GM21528 (cell line): ENCODE measurements around the gene SDHB.
"Not testable (repeated sequence)": the region's sequence is repeated elsewhere in the genome, so short reads cannot be mapped to it uniquely, and the experiment has no call there.

ENCODE experiments used
- ATAC-seq: cut with Tn5 transposase; IDR thresholded peaks from one replicate; pipeline ENCODE4 v1.9.1; 2021; ENCODE audit warnings: mild to moderate bottlenecking, moderate library complexity; ENCODE audit not compliant: unreplicated experiment, low FRiP score

Gene SDHB

GRCh38 chr1:17078991-17079868, 25.4 kb upstream of the SDHB start:
- no peak for ATAC-seq

GRCh38 chr1:17075470-17076255, 21.8 kb upstream of the SDHB start:
- no peak for ATAC-seq

- ATAC-seq: no peak
Measured at GRCh38 chr1:17071794-17072193, 18.0 kb upstream of the SDHB start.

GRCh38 chr1:17070163-17070525, 16.3 kb upstream of the SDHB start:
- no peak for ATAC-seq

- no peak for ATAC-seq
Measured at GRCh38 chr1:17069452-17070162, 15.8 kb upstream of the SDHB start.

GRCh38 chr1:17068789-17069188, 15.0 kb upstream of the SDHB start:
- no peak for ATAC-seq

- ATAC-seq: no peak
Measured at GRCh38 chr1:17067465-17068240, 13.8 kb upstream of the SDHB start.

- no peak for ATAC-seq
Measured at GRCh38 chr1:17067069-17067426, 13.2 kb upstream of the SDHB start.

GRCh38 chr1:17066361-17067068, 12.7 kb upstream of the SDHB start:
- no peak for ATAC-seq

- ATAC-seq: no peak
Measured at GRCh38 chr1:17065666-17066065, 11.8 kb upstream of the SDHB start.

- ATAC-seq: not testable (repeated sequence)
Measured at GRCh38 chr1:17062751-17063150, 8.9 kb upstream of the SDHB start.

- ATAC-seq: no peak
Measured at GRCh38 chr1:17061892-17062291, 8.1 kb upstream of the SDHB start.

- no peak for ATAC-seq
Measured at GRCh38 chr1:17061486-17061885, 7.7 kb upstream of the SDHB start.

- no peak for ATAC-seq
Measured at GRCh38 chr1:17060306-17060749, 6.5 kb upstream of the SDHB start.

GRCh38 chr1:17059391-17060305, 5.8 kb upstream of the SDHB start:
- peak; percentile 60 for ATAC-seq

GRCh38 chr1:17056551-17056950, 2.7 kb upstream of the SDHB start:
- ATAC-seq: no peak

- ATAC-seq: no peak
Measured at GRCh38 chr1:17055801-17056200, 2.0 kb upstream of the SDHB start.

- no peak for ATAC-seq
Measured at GRCh38 chr1:17053086-17053684, 647 bp downstream of the SDHB start.
